Inferior parietal cortex (tissue), 1 donor: ENCODE data around the gene VARS1.
"Not testable (repeated sequence)": the region's sequence is repeated elsewhere in the genome, so short reads cannot be mapped to it uniquely, and the experiment has no call there.

ENCODE experiments used
- DNase-seq: peaks from one replicate; pipeline ENCODE4 v3.0.0-alpha.2; 2016; ENCODE audit errors: extremely low spot score

VARS1 gene

DNA sequence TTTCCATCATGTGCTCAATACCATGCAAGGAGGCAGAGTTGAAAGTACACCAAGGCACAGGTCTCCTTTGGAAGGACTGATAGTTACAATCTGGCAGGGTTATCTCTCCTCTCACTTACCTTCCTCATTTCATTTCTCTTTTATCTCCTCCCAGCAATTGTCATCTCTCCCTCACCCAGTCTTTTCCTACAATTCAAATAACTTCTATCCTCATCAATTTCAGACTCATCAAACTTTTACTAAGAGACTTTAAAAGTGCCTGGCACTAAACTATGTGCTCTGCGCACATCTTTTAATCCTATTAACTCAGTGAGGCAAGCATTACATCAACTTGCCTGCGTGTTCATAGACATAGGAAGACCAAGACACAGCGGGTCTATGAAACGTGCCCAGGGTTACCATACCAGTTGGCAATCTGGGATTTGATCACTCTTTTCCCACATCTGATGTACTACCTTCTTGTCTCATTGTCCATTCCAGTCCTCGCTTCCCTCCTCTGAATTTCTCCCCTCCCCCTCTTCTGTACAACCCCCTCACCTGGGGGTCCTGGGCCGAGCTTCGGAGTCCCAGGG, 1.2 kb downstream of the VARS1 start:
- peak; percentile 29 for DNase-seq

DNA sequence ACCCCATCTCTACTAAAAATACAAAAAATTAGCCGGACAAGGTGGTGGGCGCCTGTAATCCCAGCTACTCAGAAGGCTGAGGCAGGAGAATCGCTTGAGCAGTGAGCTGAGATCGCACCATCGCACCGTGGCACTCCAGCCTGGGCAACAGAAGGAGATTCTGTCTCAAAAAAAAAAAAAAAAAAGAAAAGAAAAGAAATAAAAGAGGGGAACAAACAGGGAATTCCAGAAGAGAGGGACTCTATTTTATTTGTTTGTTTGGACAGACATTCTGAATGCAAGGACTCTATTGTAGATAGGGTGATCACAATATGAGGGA, 1.7 kb downstream of the VARS1 start:
- DNase-seq = not testable (repeated sequence)

DNA sequence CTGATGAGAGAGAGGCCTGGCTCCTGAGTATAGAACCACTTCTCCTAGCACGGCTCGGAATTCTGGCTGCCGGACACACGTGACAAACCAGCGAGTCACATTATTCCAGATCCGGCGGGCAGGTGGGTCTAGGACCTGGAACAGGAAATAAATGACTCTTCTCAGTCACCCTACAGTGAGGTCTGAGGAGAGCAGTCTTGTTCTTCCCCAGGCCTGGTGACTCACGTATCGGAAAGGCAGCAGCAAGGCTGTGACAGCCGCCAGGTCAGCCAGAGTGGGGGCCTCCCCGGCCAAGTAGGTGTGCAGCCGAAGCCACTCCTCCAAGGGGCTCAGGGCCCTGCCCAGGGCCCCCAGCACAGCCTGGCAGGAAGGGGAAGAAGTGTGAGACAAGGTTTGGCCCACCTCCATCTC, 2.8 kb downstream of the VARS1 start:
- no peak for DNase-seq

DNA sequence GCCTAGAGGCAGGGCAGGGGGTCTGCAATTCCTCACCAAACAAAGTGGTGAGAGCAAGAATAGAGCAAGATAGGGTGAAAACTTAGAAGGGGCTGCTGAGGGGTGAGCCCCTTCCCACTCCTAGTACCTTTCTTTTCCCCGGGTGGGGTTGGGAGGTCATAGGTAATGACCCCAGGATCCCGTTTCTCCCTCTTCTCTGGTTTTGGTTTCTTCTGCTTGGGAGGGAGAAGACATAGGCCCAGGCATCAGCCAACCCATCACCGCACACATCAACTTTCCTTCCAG, 3.5 kb downstream of the VARS1 start:
- DNase-seq = no peak

DNA sequence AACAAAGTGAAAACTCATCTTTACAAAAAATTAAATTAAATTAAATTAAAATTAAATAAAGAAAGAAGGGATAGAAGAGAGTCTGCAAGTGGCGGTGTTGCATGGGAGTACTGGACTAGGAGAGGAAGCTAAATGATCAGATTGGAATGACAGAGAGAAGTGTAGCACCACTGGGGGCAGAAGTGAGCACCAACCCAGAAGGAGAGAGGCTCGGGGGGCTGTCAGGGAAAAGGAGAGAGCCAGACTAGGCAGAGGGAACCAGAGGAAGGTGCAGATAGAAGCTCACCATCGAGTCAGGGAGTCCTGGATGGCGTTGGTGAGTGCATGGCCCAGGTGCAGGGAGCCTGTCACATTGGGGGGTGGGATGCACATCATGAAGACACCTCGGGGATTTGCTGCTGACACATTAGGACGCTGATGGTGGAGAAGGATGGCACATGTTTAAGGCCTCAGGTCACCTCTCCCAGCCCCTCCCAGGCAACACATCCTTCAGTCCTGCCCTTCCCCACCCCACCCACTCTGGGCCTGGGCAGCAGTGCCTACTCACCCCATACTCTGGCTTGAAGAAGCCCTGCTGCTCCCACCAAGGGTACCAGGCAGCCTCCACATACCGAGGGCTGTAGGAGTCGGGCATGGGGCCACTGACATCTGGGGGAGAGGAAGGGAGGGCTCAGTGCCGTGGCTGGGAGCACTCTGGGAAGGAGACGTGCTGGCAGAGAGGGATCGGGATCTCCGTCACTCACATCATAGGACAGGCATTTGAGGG, 4.0 kb downstream of the VARS1 start:
- peak; percentile 51 for DNase-seq

DNA sequence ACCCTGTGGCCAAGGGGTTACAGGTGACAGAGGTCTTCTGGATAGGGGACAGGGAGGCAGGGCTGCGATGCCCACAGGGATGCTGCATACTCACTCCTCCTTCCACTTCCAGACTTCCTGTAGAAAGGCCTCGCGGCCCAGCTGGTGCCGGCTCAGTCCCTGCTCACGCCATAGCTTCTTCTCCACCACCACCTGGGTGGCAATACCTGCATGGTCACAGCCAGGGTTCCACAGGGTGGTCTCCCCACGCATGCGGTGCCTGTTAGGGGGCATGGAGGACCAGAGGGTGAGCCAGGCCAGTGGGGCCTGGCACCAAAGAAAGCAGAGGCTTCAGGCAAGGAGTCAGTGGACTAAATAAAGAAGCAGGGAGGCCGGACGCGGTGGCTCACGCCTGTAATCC, 10.1 kb downstream of the VARS1 start:
- no peak for DNase-seq

DNA sequence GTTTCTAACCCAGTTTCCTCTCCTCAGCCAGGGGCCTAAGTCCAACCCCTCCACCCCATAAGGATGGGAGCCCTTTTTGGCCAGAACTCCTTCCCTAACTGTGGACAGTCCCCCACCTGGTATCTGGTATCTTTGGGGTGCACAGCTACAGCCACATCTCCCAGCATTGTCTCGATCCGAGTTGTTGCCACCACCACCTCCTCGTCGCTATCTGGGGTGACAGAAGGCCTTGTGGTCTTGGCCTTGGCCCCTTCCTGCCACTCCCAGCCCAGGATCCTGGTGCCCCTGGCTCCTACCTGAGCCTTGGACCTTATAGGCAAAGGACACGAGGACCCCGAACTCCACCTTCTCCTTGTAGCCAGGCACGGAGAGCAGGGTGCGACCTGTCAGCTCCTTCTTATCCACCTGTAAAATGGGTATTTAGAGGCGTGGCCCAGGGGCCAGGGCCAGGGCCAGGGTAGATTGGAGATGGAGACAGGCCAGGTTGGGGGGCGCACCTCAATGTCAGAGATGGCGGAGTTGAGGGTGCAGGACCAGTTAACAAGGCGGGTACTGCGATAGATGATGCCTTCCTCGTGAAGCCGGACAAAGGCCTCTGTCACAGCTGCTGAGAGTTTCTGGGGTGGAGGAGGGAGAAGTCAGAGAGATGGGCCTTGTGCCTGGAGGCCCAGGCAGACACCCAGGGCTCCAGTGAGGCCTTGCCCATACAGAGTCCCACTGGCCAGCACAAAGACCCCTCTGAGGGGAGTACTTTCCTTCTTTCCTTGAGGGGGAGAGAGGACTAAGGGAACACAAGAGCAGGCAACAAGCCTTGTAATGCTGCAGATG, 11.2 kb downstream of the VARS1 start:
- DNase-seq = no peak

DNA sequence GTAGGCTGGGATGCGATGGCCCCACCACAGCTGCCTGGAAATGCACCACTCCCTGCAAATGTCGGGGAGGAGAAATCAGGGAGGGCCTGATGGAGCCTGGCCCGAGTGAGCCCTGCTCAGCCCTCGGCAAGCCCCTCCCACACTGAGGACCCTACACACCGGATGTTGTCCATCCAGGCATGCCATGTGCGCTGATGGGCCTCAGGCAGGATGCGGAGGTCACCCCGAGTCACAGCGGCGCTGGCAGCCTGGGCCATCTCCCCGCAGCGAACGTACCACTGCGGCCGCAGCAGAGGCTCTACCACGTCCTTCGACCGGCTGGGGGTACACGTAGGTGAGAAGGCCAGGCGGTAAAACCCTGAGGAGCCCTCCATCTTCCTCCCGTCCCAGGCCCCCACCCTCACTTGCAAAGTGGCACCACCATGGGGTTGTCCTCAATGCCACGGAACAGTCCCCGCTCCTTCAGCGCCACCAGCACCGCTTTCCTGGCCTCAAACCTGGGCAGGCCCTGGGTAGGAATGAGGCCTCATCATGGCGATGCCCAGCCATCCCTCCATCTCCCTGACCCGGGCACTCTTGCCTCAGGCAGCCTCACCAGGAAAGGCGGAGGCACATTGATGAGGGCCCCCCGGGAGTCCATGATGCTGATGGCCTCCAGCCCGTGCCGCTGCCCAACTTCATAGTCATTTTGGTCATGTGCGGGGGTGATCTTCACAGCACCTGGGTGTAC, 13.3 kb downstream of the VARS1 start:
- DNase-seq = no peak

DNA sequence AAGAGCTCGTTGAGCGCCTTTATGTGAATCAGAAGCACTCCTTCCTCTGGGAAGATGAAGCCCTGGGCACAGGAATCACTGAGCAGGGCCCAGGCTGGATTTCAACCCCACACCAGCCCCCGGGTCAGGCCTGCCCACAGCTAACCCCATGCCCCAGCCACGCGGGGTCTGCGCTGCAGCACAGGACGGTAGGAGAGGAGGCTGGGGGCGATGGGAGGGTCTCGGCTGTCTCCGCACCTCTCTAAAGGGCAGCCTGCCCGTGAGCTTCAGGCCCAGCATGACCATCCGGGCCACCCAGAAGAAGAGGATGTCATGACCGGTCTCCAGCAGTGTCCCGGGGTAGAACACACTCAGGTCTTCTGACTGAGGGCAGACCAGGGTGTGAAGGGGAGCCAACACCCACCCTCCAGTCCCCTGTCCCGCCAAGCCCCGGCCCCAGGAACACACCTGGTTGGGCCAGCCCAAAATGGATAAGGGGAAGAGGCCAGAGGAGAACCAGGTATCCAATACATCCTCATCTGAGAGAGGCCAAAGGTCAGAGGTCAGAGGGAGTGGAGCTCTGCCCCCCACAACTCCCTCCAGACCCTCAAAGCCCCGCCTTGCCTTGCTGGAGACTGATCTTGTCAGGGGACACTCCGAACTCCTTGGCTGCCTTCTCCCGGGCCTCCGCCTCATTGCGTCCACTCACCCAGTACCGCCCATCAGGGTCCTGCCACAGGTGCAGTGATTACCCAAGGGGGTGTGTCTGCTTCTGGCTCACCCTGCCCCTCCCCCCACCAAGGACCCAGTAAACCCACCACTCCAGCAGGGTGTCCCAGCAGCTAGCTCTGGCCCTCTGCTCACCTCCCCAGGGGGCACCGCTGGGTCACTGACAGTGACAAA, 14.1 kb downstream of the VARS1 start:
- no peak for DNase-seq

DNA sequence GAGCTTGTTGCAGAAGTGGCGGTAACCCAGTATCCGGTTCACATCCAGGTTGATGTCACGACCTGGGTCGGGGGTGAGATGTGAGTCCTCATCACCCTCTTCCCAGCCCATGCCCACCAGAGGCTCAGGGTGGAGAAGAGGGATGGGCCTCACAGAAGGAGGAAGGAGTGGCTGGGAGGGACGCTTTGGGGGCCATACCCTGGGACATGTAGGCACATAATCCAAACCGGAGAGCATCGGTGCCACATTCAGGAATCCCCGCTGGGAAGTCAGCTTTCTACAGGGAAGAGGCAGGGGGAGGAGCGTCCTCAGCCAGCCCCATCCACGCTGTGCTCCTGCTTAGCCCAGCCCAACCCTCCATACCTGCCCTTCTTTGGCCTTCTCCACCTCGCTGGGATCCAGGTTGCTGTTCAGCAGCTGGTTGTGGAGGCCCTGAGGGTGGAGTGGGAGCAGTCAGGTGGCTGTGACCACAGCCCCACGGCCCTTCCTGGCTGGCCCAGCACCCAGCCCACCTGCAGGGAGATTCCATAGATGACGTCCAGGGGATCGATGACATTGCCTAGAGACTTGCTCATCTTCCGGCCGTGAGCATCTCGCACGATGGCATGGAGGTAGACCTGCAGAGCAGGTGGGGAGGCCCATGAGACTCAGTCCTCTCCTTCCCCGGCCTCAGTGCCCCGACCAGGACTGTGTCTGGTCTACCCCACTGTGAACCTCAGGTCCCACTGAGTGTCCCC, 14.9 kb downstream of the VARS1 start:
- no peak for DNase-seq

DNA sequence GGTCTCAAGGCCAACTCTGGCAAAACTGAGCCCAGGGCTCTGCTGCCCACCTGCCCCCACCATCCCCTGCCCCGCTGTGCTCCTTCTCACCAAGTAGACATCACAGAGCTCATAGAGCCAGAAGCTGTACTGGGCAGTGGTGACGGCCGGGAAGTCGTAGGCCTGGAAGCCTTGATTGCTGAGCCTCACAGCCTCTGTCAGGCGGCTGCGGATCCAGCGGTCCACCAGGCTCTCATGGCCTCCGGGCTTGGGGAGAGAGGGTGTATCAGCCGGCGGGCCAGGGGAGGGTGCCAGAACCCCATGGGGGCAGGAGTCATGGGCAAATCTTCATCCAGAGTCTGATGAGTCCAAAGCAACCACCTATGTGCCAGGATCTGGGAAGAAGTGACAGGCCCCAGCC, 15.6 kb downstream of the VARS1 start:
- no peak for DNase-seq

DNA sequence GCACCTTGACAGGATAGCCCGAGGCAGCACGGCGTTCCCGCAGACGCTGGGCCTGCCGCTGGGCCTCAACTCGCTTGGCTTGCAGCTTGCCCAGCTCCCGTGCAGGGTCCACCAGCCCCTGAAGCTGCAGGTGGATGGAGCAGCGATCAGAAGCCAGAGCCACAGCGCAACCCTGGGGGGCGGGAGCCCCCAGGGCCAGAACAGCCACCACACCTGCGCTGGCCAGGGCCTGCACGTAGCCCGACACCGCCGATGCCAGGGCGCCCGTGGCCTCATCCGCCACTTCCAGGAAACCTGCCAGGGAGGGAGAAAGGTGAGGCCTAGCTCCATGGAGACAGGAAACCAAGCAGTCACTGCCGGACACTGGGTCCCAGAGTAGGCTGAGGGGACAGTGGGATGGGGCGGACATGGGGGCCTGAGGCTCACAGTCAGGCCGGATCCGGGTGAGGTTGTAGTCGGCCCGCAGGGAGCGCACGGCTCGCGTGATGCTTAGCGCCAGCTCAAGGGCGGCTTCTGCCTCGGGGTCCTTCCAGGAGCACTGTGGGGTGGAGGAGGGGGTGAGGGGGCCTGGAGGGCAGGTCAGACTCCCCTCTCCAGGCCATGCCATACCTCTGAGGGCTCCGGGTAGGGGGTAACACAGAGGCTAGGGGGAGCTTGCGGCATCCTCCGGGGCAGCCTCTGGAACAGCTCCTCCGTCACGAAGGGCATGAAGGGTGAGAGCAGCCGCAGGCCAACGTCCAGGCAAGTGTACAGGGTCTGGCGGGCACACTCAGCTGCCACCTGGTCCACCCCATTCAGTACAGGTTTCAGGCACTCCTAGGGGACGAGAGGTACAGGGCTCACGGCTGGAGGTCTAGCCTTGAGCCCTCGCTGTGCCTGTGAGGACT, 16.3 kb downstream of the VARS1 start:
- DNase-seq = no peak

DNA sequence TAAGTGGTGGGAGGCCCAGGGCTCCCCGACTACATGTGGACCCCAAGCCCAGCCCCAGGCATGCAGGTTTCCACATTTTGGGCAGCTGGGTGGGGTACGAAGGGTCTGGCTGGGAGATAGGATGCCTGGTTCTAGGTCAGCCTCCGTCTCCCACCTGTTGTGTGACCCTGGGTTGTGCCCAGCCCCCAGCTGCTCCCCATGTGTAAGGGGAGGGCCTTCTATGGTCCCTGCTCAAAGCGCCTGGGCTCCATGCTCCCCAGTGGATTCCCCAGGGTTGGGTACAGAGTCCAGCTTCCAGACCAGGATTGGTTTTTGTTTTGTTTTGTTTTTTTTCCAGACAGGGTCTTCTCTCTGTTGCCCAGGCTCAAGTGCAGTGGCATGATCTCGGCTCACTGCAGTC, 17.4 kb downstream of the VARS1 start:
- DNase-seq = no peak

DNA sequence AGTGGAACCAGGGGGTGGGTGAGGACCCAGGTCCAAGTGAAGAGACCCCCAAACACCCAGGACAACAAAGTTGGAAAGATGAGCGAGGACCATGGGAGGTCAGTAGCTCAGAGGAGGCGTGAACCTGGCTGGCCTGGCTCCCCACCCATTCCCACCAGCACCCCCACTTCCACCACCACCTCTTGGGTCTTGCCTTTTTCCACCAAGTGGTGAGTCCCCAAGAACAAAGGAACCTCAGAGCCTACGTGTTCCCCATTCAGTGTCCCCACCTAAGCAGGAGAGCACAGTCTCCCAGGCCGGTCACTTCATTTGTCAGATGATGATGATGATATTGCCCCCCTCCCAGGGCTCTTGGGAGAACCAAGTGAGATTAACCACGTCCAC, 17.9 kb downstream of the VARS1 start:
- no peak for DNase-seq

DNA sequence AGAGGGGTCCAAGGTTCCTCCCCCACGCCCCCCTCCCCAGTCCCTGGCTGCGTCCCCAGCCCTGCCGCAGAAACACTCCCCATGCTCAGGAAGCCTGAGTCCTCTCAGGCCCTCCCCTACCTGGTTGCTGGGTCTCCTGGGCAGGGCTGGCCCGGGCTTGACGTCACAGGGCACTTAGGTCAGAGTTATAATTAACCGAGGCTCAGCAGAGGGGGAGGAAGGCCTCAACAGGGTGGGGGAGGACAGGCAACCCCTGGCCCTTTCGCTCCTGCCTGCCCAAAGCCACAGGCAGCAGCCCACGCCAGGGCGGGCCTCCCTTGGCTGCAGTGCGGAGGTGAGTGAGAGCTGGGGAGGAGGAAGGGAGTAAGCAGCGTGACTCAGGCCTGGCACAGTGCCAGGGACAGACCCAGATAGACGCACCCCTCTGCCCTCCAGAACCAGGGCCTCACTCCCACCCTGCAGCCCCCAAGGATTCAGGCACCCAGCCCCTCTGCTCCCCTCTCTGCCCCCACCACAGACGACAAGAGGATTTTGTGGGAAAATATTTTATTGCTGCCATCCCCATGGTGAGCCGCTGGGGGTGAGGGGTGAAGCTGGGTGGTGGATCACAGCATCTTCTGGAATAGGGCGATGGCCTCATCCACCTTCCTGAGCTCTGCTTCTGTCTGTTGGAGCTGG, 18.4 kb downstream of the VARS1 start, which contains the start of gene VWA7:
Gene VWA7 (minus strand): TSS at position 340 of the 678 bp plus-strand sequence. CDS start 549 bp downstream, outside the sequence.
- peak; percentile 71 for DNase-seq

DNA sequence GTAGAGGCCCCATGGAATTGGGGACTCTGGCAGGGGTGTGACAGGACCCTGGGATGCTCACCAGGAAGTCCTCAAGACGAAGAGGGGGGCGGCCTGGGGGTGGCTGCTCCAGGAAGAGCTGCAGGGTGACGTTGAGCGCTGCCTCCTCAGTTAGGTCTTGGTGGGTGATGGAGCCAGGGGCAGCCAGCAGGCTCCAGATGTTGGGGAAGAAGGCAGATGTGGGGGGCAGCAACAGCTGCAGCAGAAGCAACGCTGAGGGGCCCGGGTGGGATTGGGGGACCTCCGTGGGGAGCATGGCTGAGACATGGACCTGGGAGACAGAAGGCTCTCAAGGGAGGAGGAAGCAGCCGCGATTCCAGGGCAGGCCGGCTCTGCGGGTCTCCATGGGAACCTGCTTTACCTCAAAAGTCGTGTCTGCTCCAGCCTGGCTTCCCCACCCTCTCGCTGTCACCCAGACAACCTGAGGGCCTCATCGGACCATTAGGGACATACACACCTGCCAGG, 19.0 kb downstream of the VARS1 start:
- DNase-seq = no peak

DNA sequence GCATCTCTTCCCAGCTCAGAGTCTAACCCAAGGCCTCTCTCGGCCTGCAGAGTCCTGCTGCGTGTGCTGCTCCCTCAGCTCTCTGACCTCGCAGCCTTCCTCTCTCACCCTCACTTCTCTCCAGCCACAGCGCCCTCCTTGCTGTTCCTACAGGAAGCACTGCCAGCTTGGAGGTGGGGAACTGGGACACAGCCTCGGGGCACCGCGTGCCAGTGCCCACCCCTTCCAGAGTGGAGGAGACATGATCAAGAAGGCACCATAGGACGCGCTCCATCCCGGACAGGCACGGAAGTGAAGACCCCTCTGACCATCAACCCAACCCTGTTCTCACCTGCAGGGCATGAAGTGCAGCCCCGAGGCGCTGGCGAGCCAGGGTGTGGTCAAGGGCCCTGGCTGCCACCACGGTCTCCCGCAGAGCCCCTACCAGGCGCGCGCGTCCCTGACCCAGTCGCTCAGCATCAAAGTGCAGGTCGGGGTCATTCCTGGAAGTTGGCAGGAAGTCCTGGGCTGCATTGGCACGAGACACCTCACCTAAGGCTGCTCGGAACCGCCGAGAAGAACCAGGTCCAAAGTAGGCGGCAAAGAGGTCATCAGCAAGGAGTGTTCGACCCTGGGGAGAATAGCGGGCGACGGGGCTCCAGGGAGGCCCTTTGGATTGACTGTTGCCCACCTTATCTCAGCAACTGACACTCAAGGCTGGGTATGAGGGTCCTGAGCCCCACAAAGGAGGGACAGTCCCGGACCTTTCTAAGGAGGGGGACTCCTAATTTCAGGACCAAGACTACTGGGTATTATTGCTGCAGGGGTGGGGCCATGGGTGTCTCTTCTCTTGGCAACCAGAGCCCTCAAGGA, 19.7 kb downstream of the VARS1 start:
- no peak for DNase-seq

DNA sequence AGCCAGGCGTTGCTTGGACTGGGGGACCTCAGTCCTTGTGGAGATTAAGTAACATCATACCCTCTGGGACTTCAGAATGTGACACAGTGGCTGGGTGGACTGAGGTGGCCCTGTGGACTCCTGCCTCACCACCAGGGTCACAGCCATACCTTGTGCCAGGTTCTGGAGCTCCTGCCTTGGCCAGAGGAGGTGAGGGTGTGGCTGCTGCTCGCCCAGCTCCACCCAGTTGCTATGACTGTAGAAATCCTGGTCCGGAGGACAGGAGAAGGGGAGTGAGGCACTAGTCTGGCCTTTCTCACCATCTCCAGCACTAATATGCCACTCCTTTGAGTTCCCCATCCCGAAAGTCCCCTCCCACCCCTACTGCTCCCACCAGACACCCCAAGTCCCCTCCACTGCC, 20.4 kb downstream of the VARS1 start:
- no peak for DNase-seq
